Measurements from ENCODE around the gene NAA80. TPM values are rescaled to one million over a fixed set of nuclear protein-coding genes. Genes with fewer than 3 reads are reported as not detected.

NAA80 gene
- total RNA-seq, 1 donor = 6.5 TPM

DNA sequence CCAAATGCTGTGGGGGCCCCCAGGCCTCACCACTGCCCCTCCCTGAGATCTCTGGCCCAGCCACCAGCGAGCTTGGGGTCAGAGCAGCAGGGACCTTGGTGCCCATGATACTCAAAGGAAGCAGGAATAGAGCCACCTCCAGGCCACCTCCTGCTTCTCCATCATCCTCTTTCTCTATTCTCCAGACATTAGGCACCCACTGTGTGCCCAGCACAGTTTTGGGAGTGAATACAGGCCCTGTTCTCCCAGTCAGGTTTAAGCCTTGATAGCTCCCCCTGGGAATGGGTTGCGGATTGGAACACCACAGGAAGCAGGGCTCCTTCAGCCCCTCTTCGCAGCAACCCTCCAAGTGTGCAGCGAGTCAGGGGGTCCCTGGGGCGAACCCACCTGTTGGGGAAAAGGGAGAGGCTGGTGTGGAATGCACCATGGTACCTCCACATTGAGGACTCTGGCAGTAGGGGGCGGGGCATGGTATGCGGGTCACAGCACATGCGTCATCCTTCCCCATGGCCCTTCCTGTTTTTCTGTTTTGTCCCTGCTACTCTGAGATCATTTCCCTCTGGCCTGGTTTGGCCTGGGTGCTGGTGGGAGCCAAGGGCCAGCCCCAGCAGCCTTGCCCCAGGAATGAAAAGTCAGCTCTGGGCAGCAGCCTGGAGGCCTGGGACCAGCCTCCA is 44.5 kb downstream of the NAA80 start:
- H3K4me3 ChIP-seq (ENCODE audit: low read depth, low read length) = no peak overlapping the region
- TF ChIP-seq, protein P1, sequence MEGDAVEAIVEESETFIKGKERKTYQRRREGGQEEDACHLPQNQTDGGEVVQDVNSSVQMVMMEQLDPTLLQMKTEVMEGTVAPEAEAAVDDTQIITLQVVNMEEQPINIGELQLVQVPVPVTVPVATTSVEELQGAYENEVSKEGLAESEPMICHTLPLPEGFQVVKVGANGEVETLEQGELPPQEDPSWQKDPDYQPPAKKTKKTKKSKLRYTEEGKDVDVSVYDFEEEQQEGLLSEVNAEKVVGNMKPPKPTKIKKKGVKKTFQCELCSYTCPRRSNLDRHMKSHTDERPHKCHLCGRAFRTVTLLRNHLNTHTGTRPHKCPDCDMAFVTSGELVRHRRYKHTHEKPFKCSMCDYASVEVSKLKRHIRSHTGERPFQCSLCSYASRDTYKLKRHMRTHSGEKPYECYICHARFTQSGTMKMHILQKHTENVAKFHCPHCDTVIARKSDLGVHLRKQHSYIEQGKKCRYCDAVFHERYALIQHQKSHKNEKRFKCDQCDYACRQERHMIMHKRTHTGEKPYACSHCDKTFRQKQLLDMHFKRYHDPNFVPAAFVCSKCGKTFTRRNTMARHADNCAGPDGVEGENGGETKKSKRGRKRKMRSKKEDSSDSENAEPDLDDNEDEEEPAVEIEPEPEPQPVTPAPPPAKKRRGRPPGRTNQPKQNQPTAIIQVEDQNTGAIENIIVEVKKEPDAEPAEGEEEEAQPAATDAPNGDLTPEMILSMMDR (IDR thresholded peaks at IDR 0.05; ENCODE audit: insufficient read depth, low read depth, low read length) = no peak
- peak; percentile 42 for DNase-seq (ENCODE audit: low read depth)

DNA sequence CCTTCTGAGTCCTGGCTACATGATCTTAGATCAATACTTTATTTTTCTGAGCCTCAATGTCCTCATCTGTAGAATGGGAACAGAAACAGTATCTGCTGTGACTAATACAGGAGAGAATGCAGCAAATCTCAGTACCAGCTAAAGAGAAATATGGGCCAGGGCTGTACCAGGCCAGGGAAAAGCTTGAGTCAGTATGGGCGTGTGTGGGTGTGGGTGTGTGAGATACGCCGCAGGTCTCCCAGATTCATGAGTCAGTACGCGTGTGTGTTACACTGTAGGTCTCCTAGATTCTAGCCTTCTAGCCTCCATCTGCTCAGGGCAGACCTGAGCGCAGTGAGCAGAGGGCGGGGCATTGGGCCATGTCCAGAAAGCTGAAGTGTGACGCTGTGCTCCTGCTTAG is 48.0 kb downstream of the NAA80 start:
- TF ChIP-seq, protein P1 (IDR thresholded peaks at IDR 0.05; ENCODE audit: insufficient read depth, low read depth, low read length) = no peak
- DNase-seq (ENCODE audit: low read depth) = peak; percentile 71
- H3K4me3 ChIP-seq (ENCODE audit: low read depth, low read length) = no peak overlapping the region

- TF ChIP-seq, protein P1 (IDR thresholded peaks at IDR 0.05; ENCODE audit: insufficient read depth, low read depth, low read length) = no peak
- no peak for DNase-seq (ENCODE audit: low read depth)
- H3K4me3 ChIP-seq (ENCODE audit: low read depth, low read length) = no peak overlapping the region
Observed at GRCh38 chr3:50250514-50250913, 48.7 kb downstream of the NAA80 start.

DNA sequence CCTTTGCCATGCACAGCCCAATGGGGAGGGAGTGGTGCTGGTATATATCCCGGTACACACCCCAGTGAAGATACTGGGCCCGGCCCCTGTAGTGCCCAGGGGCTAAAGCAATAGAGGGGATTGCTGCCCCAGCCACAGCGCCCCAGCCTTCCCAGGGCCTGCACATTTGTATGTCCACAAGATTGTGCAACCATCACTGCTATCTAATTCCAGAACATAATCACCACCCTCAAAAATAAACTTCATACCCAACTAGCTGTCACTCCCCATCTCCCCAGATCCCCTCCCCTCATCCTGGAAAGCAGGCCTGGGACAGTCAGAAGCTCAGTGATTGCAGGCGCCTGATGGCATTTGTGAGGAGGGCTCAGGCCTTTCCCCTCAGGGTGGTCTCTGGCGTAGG is 49.7 kb downstream of the NAA80 start:
- no peak overlapping the region for H3K4me3 ChIP-seq (ENCODE audit: low read depth, low read length)
- TF ChIP-seq, protein P1 (IDR thresholded peaks at IDR 0.05; ENCODE audit: insufficient read depth, low read depth, low read length) = no peak
- no peak for DNase-seq (ENCODE audit: low read depth)

GRCh38 chr3:50248387-50248786 is 50.8 kb downstream of the NAA80 start:
- DNase-seq (ENCODE audit: low read depth) = no peak
- H3K4me3 ChIP-seq (ENCODE audit: low read depth, low read length) = no peak overlapping the region
- TF ChIP-seq, protein P1 (IDR thresholded peaks at IDR 0.05; ENCODE audit: insufficient read depth, low read depth, low read length) = no peak

GRCh38 chr3:50246517-50246954 is 52.7 kb downstream of the NAA80 start:
- DNase-seq (ENCODE audit: low read depth) = peak; percentile 81
- TF ChIP-seq, protein P1 (IDR thresholded peaks at IDR 0.05; ENCODE audit: insufficient read depth, low read depth, low read length) = no peak
- no peak overlapping the region for H3K4me3 ChIP-seq (ENCODE audit: low read depth, low read length)

Other genes with a start within 250 kb of the NAA80 start
- 121 and 192 TPM in 2 replicates for gene RBM5, start 210.5 kb downstream of the NAA80 start, total RNA-seq
- 0.32 and 0.86 TPM in 2 replicates for gene SEMA3F, start 144.1 kb downstream of the NAA80 start, total RNA-seq
- gene GNAT1, start 107.8 kb downstream of the NAA80 start, total RNA-seq = not detected in 2 replicates
- not detected in 2 replicates for gene SLC38A3, start 94.1 kb downstream of the NAA80 start, total RNA-seq
- gene GNAI2, start 63.2 kb downstream of the NAA80 start, total RNA-seq = 265 and 297 TPM in 2 replicates
- gene SEMA3B, start 30.3 kb downstream of the NAA80 start, total RNA-seq = 7.4 and 23.3 TPM in 2 replicates
- gene LSMEM2, start 20.3 kb downstream of the NAA80 start, total RNA-seq = not detected in 2 replicates
- gene IFRD2, start 7.0 kb downstream of the NAA80 start, total RNA-seq = 82.0 and 83.1 TPM in 2 replicates
- 2.3 and 6.5 TPM in 2 replicates for gene HYAL3, start within 50 bp of the NAA80 start, total RNA-seq
- gene HYAL1, start 4.2 kb upstream of the NAA80 start, total RNA-seq = 1.6 and 2.6 TPM in 2 replicates
- 49.6 and 69.1 TPM in 2 replicates for gene HYAL2, start 23.3 kb upstream of the NAA80 start, total RNA-seq
- 17.7 and 22.0 TPM in 2 replicates for gene TUSC2, start 28.8 kb upstream of the NAA80 start, total RNA-seq
- gene RASSF1, start 41.4 kb upstream of the NAA80 start, total RNA-seq = 34.8 and 36.3 TPM in 2 replicates
- gene ZMYND10, start 46.3 kb upstream of the NAA80 start, total RNA-seq = 0.97 and 1.3 TPM in 2 replicates
- gene NPRL2, start 51.4 kb upstream of the NAA80 start, total RNA-seq = 21.3 and 22.9 TPM in 2 replicates
- 22.5 and 23.7 TPM in 2 replicates for gene CYB561D2, start 51.5 kb upstream of the NAA80 start, total RNA-seq
- 55.3 and 63.1 TPM in 2 replicates for gene TMEM115, start 60.1 kb upstream of the NAA80 start, total RNA-seq
- not detected in 2 replicates for gene CACNA2D2, start 204.2 kb upstream of the NAA80 start, total RNA-seq

All from fibroblast of villous mesenchyme (primary cell).